Heart left ventricle (tissue), 16 donors: ENCODE results near the gene ADAM15. TPM values are rescaled to one million over a fixed set of nuclear protein-coding genes. Genes with fewer than 3 reads are reported as not detected.

Experiments used
- ATAC-seq, 4 donors: fragments of 200-7000 bp; cut with Tn5 transposase; one replicate each; pipeline ENCODE4 v1.9.1; 2020 to 2022; ENCODE audit warnings: moderate library complexity in 4 of 4, mild to moderate bottlenecking in 3 of 4, moderate number of reproducible peaks in 1 of 4
- DNase-seq, 5 donors: peaks; one replicate each; pipeline ENCODE4 v3.0.0-alpha.2; 2020
- H3K27ac ChIP-seq, 12 donors: fragments of 200-600 bp; sonication (generic) in 4 of 12; one replicate each; pipeline versions ENCODE4 v1.5.0 to v1.8.0; 2016 to 2022; ENCODE audit warnings: mild to moderate bottlenecking in 2 of 12
- H3K27me3 ChIP-seq, 9 donors: fragments of 200-600 bp; sonication (generic) in 2 of 9; one replicate each; pipeline versions ENCODE4 v1.5.1 to v1.8.0; 2016 to 2022; ENCODE audit warnings: mild to moderate bottlenecking in 3 of 9
- H3K36me3 ChIP-seq, 9 donors: fragments of 200-600 bp; sonication (generic) in 2 of 9; one replicate each; pipeline versions ENCODE4 v1.5.0 to v1.8.0; 2018 to 2022; ENCODE audit warnings: mild to moderate bottlenecking in 2 of 9
- H3K4me1 ChIP-seq, 12 donors: fragments of 200-600 bp; sonication (generic) in 4 of 12; one replicate each; pipeline versions ENCODE4 v1.5.0 to v1.8.0; 2016 to 2022; ENCODE audit warnings: mild to moderate bottlenecking in 3 of 12
- H3K4me3 ChIP-seq, 12 donors: fragments of 200-600 bp; sonication (generic) in 4 of 12; one replicate each; pipeline versions ENCODE4 v1.5.0 to v1.8.0; 2017 to 2022; ENCODE audit warnings: mild to moderate bottlenecking in 9 of 12, moderate library complexity in 4 of 12
- H3K9me3 ChIP-seq, 12 donors: fragments of 200-600 bp; sonication (generic) in 4 of 12; one replicate each; pipeline versions ENCODE4 v1.5.0 to v1.8.0; 2016 to 2022; ENCODE audit warnings: mild to moderate bottlenecking in 1 of 12
- CTCF ChIP-seq, 12 donors: fragments of 200-600 bp; sonication (generic) in 4 of 12; IDR thresholded peaks; one replicate each; pipeline versions ENCODE4 v1.5.0 to v1.8.0; 2018 to 2022; ENCODE audit warnings: antibody characterized with exemption in 12 of 12, mild to moderate bottlenecking in 5 of 12
- POLR2A ChIP-seq, 2 donors: fragments of 450-650 bp; IDR thresholded peaks; one replicate each; pipeline ENCODE4 v1.6.1; 2017; ENCODE audit warnings: antibody characterized with exemption in 2 of 2, mild to moderate bottlenecking in 2 of 2, moderate library complexity in 2 of 2
- WGBS, 4 donors: extraction: QIAGEN DNeasy Blood & Tissue Kit in 2 of 4; methylation state at CpG; one replicate each; pipeline versions ENCODE4 v1.1.5 to v1.1.7; 2013 to 2018; 5-methylcytosine and 5-hydroxymethylcytosine counted together
- intact Hi-C, 10 donors: fragments of 100-400 bp; cut with DNase I; formaldehyde crosslinking; loops; one replicate each; pipeline versions ENCODE4 v1.11.1 to v1.14.2; 2022
- polyA plus RNA-seq, 2 donors: library from polyadenylated mRNA; stranded (reverse); fragments of 200-250 nt; gene quantifications; one replicate each; pipeline ENCODE4 v1.2.3, GENCODE V29; 2013
- total RNA-seq, 9 donors: library from RNA; depleted of rRNA in 2 of 9; stranded (reverse); fragments of >200 nt in 2 of 9; fragmentation: NEBNext Ultra II Directional in 3 of 9; extraction: Animal tissue kit (Norgen Biotek cat#: 25700) in 3 of 9; gene quantifications; one replicate each; pipeline versions ENCODE4 v1.1.0 to v1.2.4, GENCODE V29; 2016 to 2023
- donor health status: ischemic (EF 13 %, LVEDD 7.1; RV severe dilation, severe dysfunction).
- donor health status: healthy with polysubstance abuse.
- donor health status: DM: no; HTN: yes; CAD: no.
- donor health status: DM: no; HTN: no; CAD: no.
- donor health status: ischemic (EF 25% LVEDD 6.9; RV normal size, moderate dysfunction).
- donor health status: ischemic (EF 25% LVEDD 5.7; RV mildly dilated, moderate dysfunction).
- donor health status: healthy.
- donor health status: DM: yes; HTN: yes; CAD: no.
- donor health status: ischemic (EF 35%, LVEDD 5.7; RV mildly dilated, moderate dysfunction).
- donor health status: nonischemic (EF 11% LVEDD 7.7; RV severe dilation, severe dysfunction).
- donor health status: DM: yes; HTN: yes; CAD: no.
- donor health status: PGD.
- donor health status: ischemic (EF 29% LVEDD 5.4; RV normal size, mild dysfunction).
- donor health status: nonischemic (EF 23%, LVEDD 6.1; RV moderate dilation, normal function).

Gene ADAM15
- total and polyA plus RNA-seq, 11 donors: 55.8 to 199 (median 84.2) TPM

GRCh38 chr1:155030243-155030795 is 20.8 kb upstream of the ADAM15 start:
- intact Hi-C loops: no loop called here
- H3K36me3 ChIP-seq: no peaks in the 10 kb centered on the region
- H3K9me3 ChIP-seq: no peaks in the 10 kb centered on the region
- no peaks in the 10 kb centered on the region for H3K27me3 ChIP-seq
- no peak for DNase-seq
- TF ChIP-seq POLR2A (IDR thresholded peaks at IDR 0.05) (no peak), CTCF (IDR thresholded peaks at IDR 0.05) (no peak)
- H3K27ac ChIP-seq: no peak overlapping the region
- H3K4me1 ChIP-seq: peaks cover 0 to 4% (median 0%) of the 10 kb centered on the region in 12 donors
- 84 to 95% (median 90%) methylated on average over 11 to 15 of the region's 15 CpGs for WGBS, 4 donors
- no peak overlapping the region for H3K4me3 ChIP-seq
- ATAC-seq: no peak

GRCh38 chr1:155030899-155031298 is 20.2 kb upstream of the ADAM15 start:
- Histone ChIP-seq H3K4me1 (peaks cover 0 to 10% (median 0%) of the 10 kb centered on the region in 12 donors), H3K36me3 (no peaks in the 10 kb centered on the region), H3K27ac (no peak overlapping the region), H3K9me3 (no peaks in the 10 kb centered on the region), H3K27me3 (no peaks in the 10 kb centered on the region), H3K4me3 (no peak overlapping the region)
- DNase-seq (no peak), ATAC-seq (no peak)
- WGBS, 4 donors: 82 to 87% (median 86%) methylated on average over 11 of the region's 11 CpGs
- TF ChIP-seq CTCF (IDR thresholded peaks at IDR 0.05) (no peak), POLR2A (IDR thresholded peaks at IDR 0.05) (no peak)
- intact Hi-C loops: no loop called here

- no peaks in the 10 kb centered on the region for H3K9me3 ChIP-seq
- intact Hi-C loops: no loop called here
- H3K27ac ChIP-seq: no peak overlapping the region
- no peak overlapping the region for H3K4me3 ChIP-seq
- no peak for TF ChIP-seq POLR2A (IDR thresholded peaks at IDR 0.05)
- no peak for TF ChIP-seq CTCF (IDR thresholded peaks at IDR 0.05)
- H3K4me1 ChIP-seq: peaks cover 0 to 22% (median 0%) of the 10 kb centered on the region in 12 donors
- DNase-seq (no peak), ATAC-seq (no peak)
- no peaks in the 10 kb centered on the region for H3K27me3 ChIP-seq
- H3K36me3 ChIP-seq: no peaks in the 10 kb centered on the region
- 89 to 95% (median 92%) methylated on average over 12 of the region's 12 CpGs for WGBS, 4 donors
Measured at GRCh38 chr1:155032886-155033285, 18.2 kb upstream of the ADAM15 start.

- TF ChIP-seq POLR2A (IDR thresholded peaks at IDR 0.05): no peak
- no peak for TF ChIP-seq CTCF (IDR thresholded peaks at IDR 0.05)
- H3K4me3 ChIP-seq: no peak within 1 kb of the TSS
- intact Hi-C loops: no loop called here
- H3K27me3 ChIP-seq: no peaks in the 10 kb centered on the region
- 95 to 98% (median 96%) methylated on average over 5 to 9 of the region's 9 CpGs for WGBS, 4 donors
- no peaks in the 10 kb centered on the region for H3K36me3 ChIP-seq
- no peak within 1 kb of the TSS for H3K27ac ChIP-seq
- H3K4me1 ChIP-seq: peaks cover 0 to 24% (median 0%) of the 10 kb centered on the region in 12 donors
- no peak for DNase-seq
- no peak for ATAC-seq
- H3K9me3 ChIP-seq: no peaks in the 10 kb centered on the region
Measured at GRCh38 chr1:155033524-155033923, 17.6 kb upstream of the ADAM15 start, which contains the start of the genes DCST1 and DCST2. DCST1 (plus strand) TSS chr1:155033824; CDS start chr1:155034037, 213 bp downstream. DCST2 (minus strand) TSS chr1:155033781; CDS start chr1:155033701, 80 bp downstream.
